GM12878 (cell line): Measurements from ENCODE around the gene GTF2IRD1. TPM values are rescaled to one million over a fixed set of nuclear protein-coding genes. Genes with fewer than 3 reads are reported as not detected.

ENCODE experiments used
- ATAC-seq: fragments of 200-7000 bp; cut with Tn5 transposase; 3 replicates; pipeline ENCODE4 v1.9.1; 2020; ENCODE audit warnings: mild to moderate bottlenecking, moderate library complexity
- BruUV-seq: library from RNA; stranded (reverse); fragments of 400-500 nt; replicated peaks from 2 replicates; lab custom pipeline; 2021; lab: Mats Ljungman, UMichigan
- CTCF ChIA-PET: fragments of 300-600 bp; sonication (Branson Sonifier 250); formaldehyde crosslinking; extraction: SDS; loops from one replicate; lab custom pipeline; 2021; ENCODE audit warnings: inconsistent platforms; lab: Yijun Ruan, JAX
- POLR2A ChIA-PET: fragments of 350-600 bp; formaldehyde crosslinking; extraction: SDS; loops from one replicate; lab custom pipeline; 2021; ENCODE audit warnings: inconsistent platforms; lab: Charles Lee
- RAD21 ChIA-PET: fragments of 300-600 bp; sonication (Branson Sonifier 250); formaldehyde crosslinking; loops from one replicate; lab custom pipeline; 2023; ENCODE audit warnings: antibody characterized with exemption; ENCODE audit not compliant: unreplicated experiment; lab: Charles Lee
- SMC1A ChIA-PET: fragments of 300-600 bp; sonication (Branson Sonifier 250); formaldehyde crosslinking; loops from one replicate; lab custom pipeline; 2023; ENCODE audit not compliant: unreplicated experiment, uncharacterized antibody; lab: Charles Lee
- DNase-seq: peaks from one replicate; pipeline ENCODE4 v3.0.0-alpha.2; 2011; ENCODE audit warnings: low read depth, low spot score
- FAIRE-seq: peaks from 3 replicates; lab custom pipeline; 2011; peaks lifted over from hg19 to GRCh38; lab: Jason Lieb, UNC
- H2AFZ ChIP-seq: 2 replicates; pipeline ENCODE4 v1.6.0; 2011; ENCODE audit warnings: low read depth, low read length, control low read depth; ENCODE audit not compliant: control insufficient read depth
- H3K27ac ChIP-seq: 2 replicates; pipeline ENCODE4 v1.5.1; 2011; ENCODE audit warnings: control low read depth; ENCODE audit not compliant: control insufficient read depth, insufficient read depth
- H3K27me3 ChIP-seq, 2 experiments: replicated peaks in 1 of 2; 2 replicates each; pipeline versions ENCODE4 v1.6.0 to v1.6.1; 2011; ENCODE audit warnings: low read length in 1 of 2; ENCODE audit not compliant: control insufficient read depth in 2 of 2, insufficient read depth in 2 of 2
- H3K36me3 ChIP-seq, 2 experiments: 2 replicates each; pipeline ENCODE4 v1.5.1; 2011; ENCODE audit warnings: low read length in 1 of 2; ENCODE audit not compliant: control insufficient read depth in 2 of 2, insufficient read depth in 2 of 2
- H3K4me1 ChIP-seq: 2 replicates; pipeline ENCODE4 v1.6.1; 2011; ENCODE audit warnings: mild to moderate bottlenecking, low read length, moderate library complexity, mixed read lengths; ENCODE audit not compliant: control insufficient read depth, insufficient read depth
- H3K4me2 ChIP-seq: 2 replicates; pipeline ENCODE4 v1.6.0; 2011; ENCODE audit warnings: control low read depth; ENCODE audit not compliant: control insufficient read depth, insufficient read depth
- H3K4me3 ChIP-seq: fragments of 200-600 bp; sonication (generic); 2 replicates; pipeline ENCODE4 v1.5.1; 2016
- H3K79me2 ChIP-seq: 2 replicates; pipeline ENCODE4 v1.6.0; 2011; ENCODE audit warnings: low read length; ENCODE audit not compliant: control insufficient read depth, insufficient read depth
- H3K9ac ChIP-seq: 2 replicates; pipeline ENCODE4 v1.8.0; 2011; ENCODE audit warnings: low read length, control low read depth, mixed read lengths; ENCODE audit not compliant: control insufficient read depth, insufficient read depth
- H3K9me3 ChIP-seq: replicated peaks from 3 replicates; pipeline ENCODE4 v1.5.1; 2011; ENCODE audit warnings: mild to moderate bottlenecking, low read length; ENCODE audit not compliant: control insufficient read depth, insufficient read depth
- H4K20me1 ChIP-seq: 2 replicates; pipeline ENCODE4 v1.6.0; 2011; ENCODE audit not compliant: control insufficient read depth, insufficient read depth
- HSF1 ChIP-seq: fragments of 150-350 bp; IDR thresholded peaks from 2 replicates; pipeline ENCODE4 v1.6.1; 2014; ENCODE audit warnings: mild to moderate bottlenecking, low read depth, low read length
- MXI1 ChIP-seq: fragments of 150-350 bp; IDR thresholded peaks from 2 replicates; pipeline ENCODE4 v1.6.1; 2011; ENCODE audit warnings: low read depth, mild to moderate bottlenecking, inconsistent platforms, low read length, improper control_type of control experiment
- PML ChIP-seq: IDR thresholded peaks from 2 replicates; pipeline ENCODE4 v1.6.1; 2012; ENCODE audit warnings: low read length, inconsistent platforms
- RBBP5 ChIP-seq: fragments of 200-600 bp; sonication (generic); conservative IDR thresholded peaks from 2 replicates; pipeline ENCODE4 v1.6.1; 2016
- SP1 ChIP-seq: IDR thresholded peaks from one replicate; pipeline ENCODE4 v1.6.1; 2011; ENCODE audit warnings: low read depth, low read length
- YBX1 ChIP-seq: fragments of 450-650 bp; IDR thresholded peaks from 2 replicates; pipeline ENCODE4 v1.6.1; 2016; ENCODE audit warnings: antibody characterized with exemption
- ZSCAN29 ChIP-seq: fragments of 450-650 bp; IDR thresholded peaks from 2 replicates; pipeline ENCODE4 v1.6.1; 2017; ENCODE audit warnings: mild to moderate bottlenecking, moderate library complexity
- WGBS: methylation state at CpG from one replicate; pipeline ENCODE4 v1.1.6; 2016; ENCODE audit warnings: low lambda C conversion rate; ENCODE audit not compliant: insufficient replicate concordance, insufficient coverage; ENCODE audit errors: missing lambda C conversion rate; 5-methylcytosine and 5-hydroxymethylcytosine counted together
- in situ Hi-C: fragments of 300-500 bp; cut with MboI; formaldehyde crosslinking; loops from 9 replicates; pipeline ENCODE4 v1.14.3; 2018; ENCODE audit warnings: mixed read lengths
- intact Hi-C: fragments of 100-400 bp; cut with micrococcal nuclease; formaldehyde crosslinking; loops from one replicate; pipeline ENCODE4 v1.14.2; 2022; ENCODE audit not compliant: unreplicated experiment
- polyA plus RNA-seq, 11 experiments: library from polyadenylated mRNA; depleted of rRNA in 4 of 11; unstranded in 6 of 11; stranded (reverse) in 5 of 11; fragments of >200 nt; fragmentation: Nextera tagmentation in 4 of 11; fragmentation: Illumina TruSeq in 1 of 11; extraction: Ambion mirVana in 4 of 11; extraction: Trizol in 1 of 11; gene quantifications; 1 replicate in 1 of 11; 2 replicates in 10 of 11; pipeline versions ENCODE4 v1.2.1 to v1.2.3, GENCODE V29; 2011 to 2016; ENCODE audit warnings: inconsistent platforms in 2 of 11, missing spikeins in 2 of 11, low read depth in 1 of 11
- total RNA-seq, 4 experiments: library from RNA; depleted of rRNA in 3 of 4; stranded (reverse); fragments of >200 nt in 3 of 4; fragmentation: Illumina TruSeq in 1 of 4; extraction: Trizol in 1 of 4; gene quantifications; 2 replicates each; pipeline versions ENCODE4 v1.2.1 to v1.2.3, GENCODE V29; 2013 to 2021
- TF ChIP-seq, protein P1 (sequence below): IDR thresholded peaks from 2 replicates; pipeline ENCODE4 v1.6.1; 2012; ENCODE audit warnings: low read depth, low read length, improper control_type of control experiment

GTF2IRD1 gene
- total and polyA plus RNA-seq, 10 of the 15 experiments (the other 5 are each of a cell fraction or from before 2014, with no cell fraction given), result 0.48 to 3.0 (median 1.3) TPM

DNA sequence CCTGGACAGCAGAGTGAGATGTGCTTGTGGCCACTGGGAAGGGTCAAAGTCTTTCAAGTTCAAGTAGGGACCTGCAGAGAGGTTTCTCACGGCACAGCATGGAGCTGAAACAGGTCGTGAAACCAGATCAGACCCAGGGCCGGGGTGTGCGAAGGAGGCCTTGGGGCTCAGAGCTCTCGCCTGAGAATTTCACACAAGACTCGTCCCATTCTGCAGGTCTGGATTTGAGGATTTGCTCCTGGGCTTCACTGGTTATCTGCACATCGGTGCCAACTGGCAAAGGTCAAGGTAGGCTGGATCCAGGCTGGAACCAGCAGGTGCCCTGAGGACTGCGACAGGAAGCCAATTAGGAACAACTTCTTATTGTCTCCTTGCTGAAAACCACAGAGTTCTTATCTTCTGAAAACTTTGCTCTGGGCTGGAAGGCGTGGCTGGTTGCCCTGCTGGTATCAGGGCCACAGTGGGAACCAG lies 179.8 kb downstream of the GTF2IRD1 start:
- intact Hi-C loops (no loop called here), in situ Hi-C loops (no loop called here)
- TF ChIP-seq MXI1, result no peak
- no peak for TF ChIP-seq PML
- TF ChIP-seq SP1, result no peak
- TF ChIP-seq, protein P1, sequence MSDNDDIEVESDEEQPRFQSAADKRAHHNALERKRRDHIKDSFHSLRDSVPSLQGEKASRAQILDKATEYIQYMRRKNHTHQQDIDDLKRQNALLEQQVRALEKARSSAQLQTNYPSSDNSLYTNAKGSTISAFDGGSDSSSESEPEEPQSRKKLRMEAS, result no peak
- TF ChIP-seq YBX1, result no peak
- TF ChIP-seq HSF1, result no peak
- TF ChIP-seq ZSCAN29, result no peak
- TF ChIP-seq RBBP5, result no peak
- H3K9me3 ChIP-seq, result no peaks in the 10 kb centered on the region
- ChIA-PET POLR2A (no interaction called here), RAD21 (no interaction called here), CTCF (interaction anchor here (0.5 to 1.8 kb wide), 4 partner anchors 9 to 421 kb away, joined by 3 to 4 read pairs (median 4); no protein-coding TSS in a partner anchor), SMC1A (no interaction called here)
- no peaks in the 10 kb centered on the region for H3K27me3 ChIP-seq
- H3K79me2 ChIP-seq, result no peaks in the 10 kb centered on the region
- H3K4me3 ChIP-seq, result no peak overlapping the region
- ATAC-seq (no peak), DNase-seq (no peak), FAIRE-seq (no peak)
- no peaks in the 10 kb centered on the region for H3K36me3 ChIP-seq
- no TSS peak for BruUV-seq
- no peak overlapping the region for H3K9ac ChIP-seq
- H4K20me1 ChIP-seq, result no peaks in the 10 kb centered on the region
- no peaks in the 10 kb centered on the region; the same call in 1 of the 2 replicates for H3K4me1 ChIP-seq
- H2AFZ ChIP-seq, result no peak overlapping the region
- H3K4me2 ChIP-seq, result no peak overlapping the region
- H3K27ac ChIP-seq, result no peak overlapping the region
- WGBS, result 71% methylated on average over 9 of the region's 9 CpGs
